ENCODE results near the gene FARP1. TPM values are rescaled to one million over a fixed set of nuclear protein-coding genes. Genes with fewer than 3 reads are reported as not detected.

The FARP1 gene
- total and polyA plus RNA-seq, 8 donors: 11.6 to 319 (median 70.3) TPM

DNA sequence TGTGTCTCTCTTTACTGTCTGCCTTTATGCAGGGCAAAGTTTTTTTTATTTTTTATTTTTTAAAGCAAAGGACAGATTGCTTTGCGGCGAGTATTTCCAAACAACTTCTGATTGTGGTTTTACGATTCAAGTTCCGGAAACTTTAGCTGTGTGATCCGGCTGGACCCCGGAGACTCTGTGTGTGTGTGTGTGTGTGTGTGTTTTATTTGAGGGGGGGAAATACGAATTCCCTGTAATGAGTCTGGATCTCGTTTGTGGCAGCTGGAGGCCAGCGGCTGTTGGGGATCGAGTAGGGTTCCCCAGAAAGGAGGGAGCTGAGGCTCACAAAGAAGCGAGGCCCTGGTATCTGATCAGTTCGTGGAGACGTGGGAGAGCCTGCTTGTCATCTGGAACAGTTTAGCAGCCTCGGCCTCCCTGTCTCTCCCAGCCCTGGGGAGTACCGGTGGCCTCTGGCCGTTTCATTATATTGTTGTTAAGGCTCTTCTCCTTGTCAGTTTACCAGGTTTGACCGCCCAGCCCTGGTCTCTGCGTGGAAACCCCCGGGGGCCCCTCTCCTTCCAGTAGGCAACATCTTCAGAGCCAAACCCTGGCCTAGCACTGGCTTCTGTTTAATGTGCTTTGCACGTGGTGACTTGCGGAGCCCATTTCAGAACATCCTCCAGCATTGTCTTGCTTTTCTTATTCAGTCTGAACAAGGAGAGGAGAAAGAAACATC is 1.3 kb downstream of the FARP1 start:
- DNase-seq: peak in 1 of 2 donors; percentile 58
- Histone ChIP-seq H3K27me3 (peaks cover 0 to 26% (median 0%) of the 10 kb centered on the region in 3 donors), H3K9me3 (no peaks in the 10 kb centered on the region), H3K36me3 (peaks cover 0 to 3% (median 0%) of the 10 kb centered on the region in 4 donors), H3K4me1 (peaks cover 26 to 49% (median 41%) of the 10 kb centered on the region in 4 donors), H3K27ac (peak overlapping the region; percentile 79 to 96 (median 90)), H3K4me3 (peak overlapping the region; percentile 79 to 91 (median 85))
- TF ChIP-seq EP300 (IDR thresholded peaks at IDR 0.05) (no peak), CTCF (IDR thresholded peaks at IDR 0.05) (no peak), POLR2AphosphoS5 (IDR thresholded peaks at IDR 0.05) (no peak), POLR2A (IDR thresholded peaks at IDR 0.05) (no peak)
- WGBS, 5 donors: 4 to 6% (median 4%) methylated on average over 21 of the region's 21 CpGs
- intact Hi-C loops (cut with DNase I; ENCODE audit: low total_unique reads): no loop called here

DNA sequence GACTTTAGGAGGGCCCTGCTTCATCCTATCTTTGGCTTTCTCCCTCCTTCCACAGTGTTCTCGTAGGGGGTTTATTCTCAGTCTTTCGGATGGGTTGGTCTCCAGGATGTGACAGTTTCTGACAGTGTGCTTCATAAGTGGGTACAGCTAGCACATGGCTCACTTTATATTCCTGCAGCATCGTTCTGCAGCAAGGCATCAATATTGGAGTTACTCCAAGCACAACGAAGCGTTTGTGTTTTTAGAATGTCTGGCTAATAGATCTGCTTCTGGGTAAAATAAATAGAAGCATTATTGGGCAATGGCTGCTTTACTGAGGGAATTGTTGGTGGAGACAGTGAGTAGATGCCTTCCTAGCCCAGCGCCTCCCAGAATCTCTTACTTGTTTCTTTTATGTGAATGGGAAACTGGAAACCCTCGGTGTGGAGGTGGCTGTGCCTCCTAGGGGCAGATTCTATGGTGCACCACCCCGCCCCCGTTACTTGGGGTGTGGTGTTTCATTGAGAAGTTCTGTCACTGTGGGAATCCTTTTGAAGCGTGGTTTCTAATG is 2.0 kb downstream of the FARP1 start:
- TF ChIP-seq EP300 (IDR thresholded peaks at IDR 0.05): no peak
- TF ChIP-seq POLR2AphosphoS5 (IDR thresholded peaks at IDR 0.05): no peak
- TF ChIP-seq CTCF (IDR thresholded peaks at IDR 0.05): no peak
- TF ChIP-seq POLR2A (IDR thresholded peaks at IDR 0.05): no peak
- intact Hi-C loops (cut with DNase I; ENCODE audit: low total_unique reads): no loop called here
- H3K4me3 ChIP-seq: peak overlapping the region; percentile 79 to 91 (median 85)
- peak in 1 of 2 donors; percentile 57 for DNase-seq
- no peaks in the 10 kb centered on the region for H3K9me3 ChIP-seq
- WGBS, 5 donors: 17 to 34% (median 28%) methylated on average over 10 of the region's 10 CpGs
- H3K4me1 ChIP-seq: peaks cover 26 to 49% (median 41%) of the 10 kb centered on the region in 4 donors
- peak overlapping the region in 4 of 5 donors; percentile 44 to 90 (median 84) for H3K27ac ChIP-seq
- peaks cover 0 to 26% (median 0%) of the 10 kb centered on the region in 3 donors for H3K27me3 ChIP-seq
- H3K36me3 ChIP-seq: peaks cover 0 to 3% (median 0%) of the 10 kb centered on the region in 4 donors

DNA sequence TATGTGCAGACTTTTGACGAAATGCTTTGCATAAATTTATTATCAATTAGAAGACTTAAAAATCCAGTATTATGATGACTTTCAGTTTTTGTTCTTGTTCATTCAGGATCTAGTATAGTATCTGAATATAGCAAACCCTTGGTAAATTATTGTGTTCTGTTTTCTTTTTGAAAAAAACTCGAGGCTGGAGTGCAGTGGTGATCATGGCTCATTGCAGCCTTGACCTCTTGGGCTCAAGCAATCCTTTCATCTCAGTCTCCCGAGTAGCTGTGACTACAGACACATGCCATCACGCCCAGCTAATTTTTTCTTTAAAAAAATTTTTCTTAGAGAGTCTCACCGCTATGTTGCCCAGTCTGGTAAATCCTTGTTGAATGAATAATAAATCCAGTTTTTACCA is 4.6 kb downstream of the FARP1 start:
- intact Hi-C loops (cut with DNase I; ENCODE audit: low total_unique reads): no loop called here
- H3K27me3 ChIP-seq: peaks cover 0 to 18% (median 0%) of the 10 kb centered on the region in 3 donors
- no peak for TF ChIP-seq CTCF (IDR thresholded peaks at IDR 0.05)
- no peak for TF ChIP-seq EP300 (IDR thresholded peaks at IDR 0.05)
- TF ChIP-seq POLR2A (IDR thresholded peaks at IDR 0.05): no peak
- no peak for TF ChIP-seq POLR2AphosphoS5 (IDR thresholded peaks at IDR 0.05)
- H3K27ac ChIP-seq: no peak overlapping the region
- peaks cover 0 to 3% (median 0%) of the 10 kb centered on the region in 4 donors for H3K36me3 ChIP-seq
- 51 to 67% (median 57%) methylated on average over 5 of the region's 5 CpGs for WGBS, 5 donors
- no peak for DNase-seq
- no peak overlapping the region for H3K4me3 ChIP-seq
- peaks cover 26 to 44% (median 33%) of the 10 kb centered on the region in 4 donors for H3K4me1 ChIP-seq
- H3K9me3 ChIP-seq: no peaks in the 10 kb centered on the region

- WGBS, 5 donors: 40 to 66% (median 61%) methylated on average over 8 of the region's 8 CpGs
- no peaks in the 10 kb centered on the region for H3K27me3 ChIP-seq
- peaks cover 0 to 3% (median 0%) of the 10 kb centered on the region in 4 donors for H3K36me3 ChIP-seq
- no peak overlapping the region for H3K27ac ChIP-seq
- H3K9me3 ChIP-seq: no peaks in the 10 kb centered on the region
- H3K4me3 ChIP-seq: no peak overlapping the region
- intact Hi-C loops (cut with DNase I; ENCODE audit: low total_unique reads): no loop called here
- no peak for DNase-seq
- TF ChIP-seq POLR2A (IDR thresholded peaks at IDR 0.05): no peak
- TF ChIP-seq CTCF (IDR thresholded peaks at IDR 0.05): no peak
- no peak for TF ChIP-seq POLR2AphosphoS5 (IDR thresholded peaks at IDR 0.05)
- TF ChIP-seq EP300 (IDR thresholded peaks at IDR 0.05): no peak
- H3K4me1 ChIP-seq: peaks cover 7 to 37% (median 19%) of the 10 kb centered on the region in 4 donors
Measured at GRCh38 chr13:98150832-98151479, 8.1 kb downstream of the FARP1 start.
